SK-N-SH treated with all-trans-retinoic acid at 6 μM for 48 hours (cell line): ENCODE measurements around the gene PKN2.

Experiments
- ATAC-seq: fragments of 200-7000 bp; cut with Tn5 transposase; 3 replicates; pipeline ENCODE4 v1.9.1; 2020; ENCODE audit warnings: mild to moderate bottlenecking, moderate library complexity
- ARNTL ChIP-seq: fragments of 450-650 bp; formaldehyde crosslinking; IDR thresholded peaks from 2 replicates; pipeline ENCODE4 v1.5.0; 2020; ENCODE audit warnings: low read depth, mild to moderate bottlenecking, moderate library complexity, borderline replicate concordance
- BACH2 ChIP-seq: fragments of 250-450 bp; sonication (Bioruptor Pico); IDR thresholded peaks from 2 replicates; pipeline ENCODE4 v1.9.0; 2021; ENCODE audit warnings: mild to moderate bottlenecking, borderline replicate concordance
- CSDC2 ChIP-seq: fragments of 250-450 bp; sonication (Bioruptor Pico); IDR thresholded peaks from 2 replicates; pipeline ENCODE4 v1.5.0; 2020; ENCODE audit warnings: mild to moderate bottlenecking, moderate library complexity
- CSRNP3 ChIP-seq: fragments of 250-450 bp; sonication (Bioruptor Pico); IDR thresholded peaks from 2 replicates; pipeline ENCODE4 v1.5.1; 2021; ENCODE audit warnings: mild to moderate bottlenecking, moderate library complexity
- GLIS3 ChIP-seq: fragments of 250-450 bp; sonication (Bioruptor Pico); IDR thresholded peaks from 2 replicates; pipeline ENCODE4 v1.5.0; 2020; ENCODE audit warnings: mild to moderate bottlenecking, moderate library complexity
- OSR1 ChIP-seq: fragments of 250-450 bp; sonication (Bioruptor Pico); IDR thresholded peaks from 2 replicates; pipeline ENCODE4 v1.8.0; 2022; ENCODE audit warnings: moderate library complexity, mild to moderate bottlenecking, inconsistent platforms
- PATZ1 ChIP-seq: fragments of 250-450 bp; sonication (Bioruptor Pico); IDR thresholded peaks from 2 replicates; pipeline ENCODE4 v1.8.0; 2020; ENCODE audit warnings: mild to moderate bottlenecking, moderate library complexity, borderline replicate concordance
- PPARA ChIP-seq: fragments of 250-450 bp; sonication (Bioruptor Pico); IDR thresholded peaks from 2 replicates; pipeline ENCODE4 v1.5.0; 2020; ENCODE audit warnings: mild to moderate bottlenecking, borderline replicate concordance
- RARB ChIP-seq: fragments of 250-450 bp; sonication (Bioruptor Pico); IDR thresholded peaks from 2 replicates; pipeline ENCODE4 v1.8.0; 2021; ENCODE audit warnings: mild to moderate bottlenecking, moderate library complexity
- SNAI2 ChIP-seq: fragments of 250-450 bp; sonication (Bioruptor Pico); IDR thresholded peaks from 2 replicates; pipeline ENCODE4 v1.5.0; 2020; ENCODE audit warnings: mild to moderate bottlenecking, moderate library complexity
- TOX ChIP-seq: fragments of 250-450 bp; sonication (Bioruptor Pico); IDR thresholded peaks from 2 replicates; pipeline ENCODE4 v1.8.0; 2021; ENCODE audit warnings: mild to moderate bottlenecking, moderate library complexity, borderline replicate concordance
- ZC3H10 ChIP-seq: fragments of 250-450 bp; sonication (Bioruptor Pico); IDR thresholded peaks from 2 replicates; pipeline ENCODE4 v1.5.1; 2021; ENCODE audit warnings: mild to moderate bottlenecking, moderate library complexity
- ZFP3 ChIP-seq: fragments of 250-450 bp; sonication (Bioruptor Pico); IDR thresholded peaks from 2 replicates; pipeline ENCODE4 v1.5.0; 2020; ENCODE audit warnings: mild to moderate bottlenecking, moderate library complexity
- ZFP30 ChIP-seq: fragments of 450-650 bp; formaldehyde crosslinking; IDR thresholded peaks from 2 replicates; pipeline ENCODE4 v1.5.0; 2022; ENCODE audit warnings: mild to moderate bottlenecking, moderate library complexity
- ZNF565 ChIP-seq: fragments of 450-650 bp; formaldehyde crosslinking; conservative IDR thresholded peaks from 2 replicates; pipeline ENCODE4 v1.5.0; 2020; ENCODE audit warnings: low read depth, mild to moderate bottlenecking, moderate library complexity
- ZNF70 ChIP-seq: fragments of 450-650 bp; formaldehyde crosslinking; IDR thresholded peaks from 2 replicates; pipeline ENCODE4 v1.5.0; 2020; ENCODE audit warnings: mild to moderate bottlenecking, moderate library complexity
- ZNF8 ChIP-seq: fragments of 450-650 bp; formaldehyde crosslinking; IDR thresholded peaks from 2 replicates; pipeline ENCODE4 v1.5.0; 2020; ENCODE audit warnings: mild to moderate bottlenecking, moderate library complexity
- TF ChIP-seq, protein P1 (sequence below): fragments of 250-450 bp; sonication (Bioruptor Pico); IDR thresholded peaks from 2 replicates; pipeline ENCODE4 v1.5.1; 2020; ENCODE audit warnings: low read depth, mild to moderate bottlenecking, moderate library complexity

Gene PKN2

GRCh38 chr1:88800382-88801051, 116.4 kb downstream of the PKN2 start (continued):
- TF ChIP-seq, protein P1, sequence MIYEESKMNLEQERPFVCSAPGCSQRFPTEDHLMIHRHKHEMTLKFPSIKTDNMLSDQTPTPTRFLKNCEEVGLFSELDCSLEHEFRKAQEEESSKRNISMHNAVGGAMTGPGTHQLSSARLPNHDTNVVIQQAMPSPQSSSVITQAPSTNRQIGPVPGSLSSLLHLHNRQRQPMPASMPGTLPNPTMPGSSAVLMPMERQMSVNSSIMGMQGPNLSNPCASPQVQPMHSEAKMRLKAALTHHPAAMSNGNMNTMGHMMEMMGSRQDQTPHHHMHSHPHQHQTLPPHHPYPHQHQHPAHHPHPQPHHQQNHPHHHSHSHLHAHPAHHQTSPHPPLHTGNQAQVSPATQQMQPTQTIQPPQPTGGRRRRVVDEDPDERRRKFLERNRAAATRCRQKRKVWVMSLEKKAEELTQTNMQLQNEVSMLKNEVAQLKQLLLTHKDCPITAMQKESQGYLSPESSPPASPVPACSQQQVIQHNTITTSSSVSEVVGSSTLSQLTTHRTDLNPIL (CRISPR knock-in tag), result no peak

- ATAC-seq, result no peak
- no peak for TF ChIP-seq CSDC2 (CRISPR knock-in tag)
- no peak for TF ChIP-seq CSRNP3 (CRISPR knock-in tag)
- TF ChIP-seq ZNF8 (CRISPR knock-in tag), result no peak
- TF ChIP-seq ZFP30, result no peak
- no peak for TF ChIP-seq SNAI2 (CRISPR knock-in tag)
- no peak for TF ChIP-seq TOX (CRISPR knock-in tag)
- TF ChIP-seq ARNTL (CRISPR knock-in tag), result no peak
- TF ChIP-seq ZNF70 (CRISPR knock-in tag), result no peak
- TF ChIP-seq, protein P1 (CRISPR knock-in tag), result no peak
- no peak for TF ChIP-seq BACH2
- TF ChIP-seq GLIS3 (CRISPR knock-in tag), result no peak
- no peak for TF ChIP-seq ZC3H10 (CRISPR knock-in tag)
- TF ChIP-seq OSR1 (CRISPR knock-in tag), result no peak
- no peak for TF ChIP-seq ZFP3 (CRISPR knock-in tag)
- no peak for TF ChIP-seq PPARA (CRISPR knock-in tag)
- TF ChIP-seq ZNF565 (CRISPR knock-in tag), result no peak
- no peak for TF ChIP-seq RARB
- no peak for TF ChIP-seq PATZ1 (CRISPR knock-in tag)
These were observed 117.6 kb downstream of the PKN2 start for GRCh38 chr1:88801575-88802208.

- no peak for TF ChIP-seq CSDC2 (CRISPR knock-in tag)
- no peak for TF ChIP-seq GLIS3 (CRISPR knock-in tag)
- no peak for TF ChIP-seq SNAI2 (CRISPR knock-in tag)
- no peak for TF ChIP-seq ZFP30
- TF ChIP-seq TOX (CRISPR knock-in tag), result no peak
- no peak for TF ChIP-seq PATZ1 (CRISPR knock-in tag)
- TF ChIP-seq ZNF8 (CRISPR knock-in tag), result no peak
- ATAC-seq, result no peak
These were observed 118.3 kb downstream of the PKN2 start for GRCh38 chr1:88802404-88802803.

DNA sequence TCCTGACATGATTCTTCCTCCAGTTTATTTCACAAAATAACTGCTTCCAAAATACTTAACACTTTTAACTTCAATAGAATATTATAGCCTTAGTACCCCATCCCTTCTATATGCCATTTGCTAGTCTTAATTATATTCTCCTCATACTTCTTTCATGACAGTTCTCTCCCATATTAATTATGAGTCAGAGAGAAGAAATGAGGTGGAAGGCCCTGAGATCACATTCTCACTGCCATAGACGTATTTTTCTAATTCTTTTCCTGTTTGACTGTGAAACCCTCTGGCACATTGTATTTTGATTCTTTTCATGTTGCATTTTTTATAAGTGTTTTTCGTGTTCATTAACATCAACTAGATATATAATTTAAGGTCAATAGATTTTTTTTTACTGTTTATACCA, 118.9 kb downstream of the PKN2 start:
- no peak for TF ChIP-seq ZC3H10 (CRISPR knock-in tag)
- peak; percentile 80 for ATAC-seq
